ENCODE data around the gene PAFAH1B2.

The PAFAH1B2 gene

GRCh38 chr11:117199053-117199915 lies 55.2 kb downstream of the PAFAH1B2 start, which contains the start of gene TAGLN:
TAGLN (plus strand) TSS chr11:117199370; CDS start chr11:117203014, 3,644 bp downstream.
- H3K27me3 ChIP-seq = no peaks in the 10 kb centered on the region
- no peak within 1 kb of the TSS for H3K4me3 ChIP-seq (ENCODE audit: low read depth, low read length)
- no peaks in the 10 kb centered on the region for H3K9me3 ChIP-seq
- no peaks in the 10 kb centered on the region for H3K4me1 ChIP-seq
- H3K36me3 ChIP-seq = no peaks in the 10 kb centered on the region; the same call in 1 of the 2 replicates
- no peak for TF ChIP-seq CTCF (IDR thresholded peaks at IDR 0.05; ENCODE audit: low read depth, low read length)
- no peak for DNase-seq

- no peaks in the 10 kb centered on the region for H3K4me1 ChIP-seq
- H3K36me3 ChIP-seq = peaks cover 2% of the 10 kb centered on the region
- no peak for TF ChIP-seq CTCF (IDR thresholded peaks at IDR 0.05; ENCODE audit: low read depth, low read length)
- H3K4me3 ChIP-seq (ENCODE audit: low read depth, low read length) = no peak overlapping the region
- no peaks in the 10 kb centered on the region for H3K9me3 ChIP-seq
- H3K27me3 ChIP-seq = no peaks in the 10 kb centered on the region
- no peak for DNase-seq
These were observed 56.1 kb downstream of the PAFAH1B2 start for GRCh38 chr11:117199916-117200812.

- Histone ChIP-seq H3K36me3 (peaks cover 6% of the 10 kb centered on the region), H3K27me3 (no peaks in the 10 kb centered on the region), H3K4me1 (no peaks in the 10 kb centered on the region), H3K9me3 (no peaks in the 10 kb centered on the region), H3K4me3 (ENCODE audit: low read depth, low read length) (no peak overlapping the region)
- no peak for TF ChIP-seq CTCF (IDR thresholded peaks at IDR 0.05; ENCODE audit: low read depth, low read length)
- no peak for DNase-seq
These were observed 56.9 kb downstream of the PAFAH1B2 start for GRCh38 chr11:117200813-117201657.

- no peak overlapping the region for H3K4me3 ChIP-seq (ENCODE audit: low read depth, low read length)
- H3K27me3 ChIP-seq = no peaks in the 10 kb centered on the region
- no peak for TF ChIP-seq CTCF (IDR thresholded peaks at IDR 0.05; ENCODE audit: low read depth, low read length)
- peaks cover 6% of the 10 kb centered on the region for H3K36me3 ChIP-seq
- H3K4me1 ChIP-seq = no peaks in the 10 kb centered on the region
- no peak for DNase-seq
- H3K9me3 ChIP-seq = no peaks in the 10 kb centered on the region
These were observed 57.7 kb downstream of the PAFAH1B2 start for GRCh38 chr11:117201658-117202305.

- no peak for DNase-seq
- TF ChIP-seq CTCF (IDR thresholded peaks at IDR 0.05; ENCODE audit: low read depth, low read length) = no peak
- Histone ChIP-seq H3K4me3 (ENCODE audit: low read depth, low read length) (no peak overlapping the region), H3K27me3 (no peaks in the 10 kb centered on the region), H3K36me3 (peaks cover 6% of the 10 kb centered on the region), H3K9me3 (no peaks in the 10 kb centered on the region), H3K4me1 (no peaks in the 10 kb centered on the region)
These were observed 58.4 kb downstream of the PAFAH1B2 start for GRCh38 chr11:117202386-117203068.

All from BE2C (cell line).